GM12874 (cell line): ENCODE results near the gene CFAP46.

Experiments
- CTCF ChIP-seq: IDR thresholded peaks from 2 replicates; pipeline ENCODE4 v1.5.1; 2011; ENCODE audit warnings: low read depth, mild to moderate bottlenecking, control low read depth, low read length, moderate library complexity; ENCODE audit not compliant: insufficient read depth

Gene CFAP46

GRCh38 chr10:132948351-132948750 lies 6.0 kb upstream of the CFAP46 start:
- no peak for TF ChIP-seq CTCF

GRCh38 chr10:132947843-132948242 lies 5.5 kb upstream of the CFAP46 start:
- no peak for TF ChIP-seq CTCF

DNA sequence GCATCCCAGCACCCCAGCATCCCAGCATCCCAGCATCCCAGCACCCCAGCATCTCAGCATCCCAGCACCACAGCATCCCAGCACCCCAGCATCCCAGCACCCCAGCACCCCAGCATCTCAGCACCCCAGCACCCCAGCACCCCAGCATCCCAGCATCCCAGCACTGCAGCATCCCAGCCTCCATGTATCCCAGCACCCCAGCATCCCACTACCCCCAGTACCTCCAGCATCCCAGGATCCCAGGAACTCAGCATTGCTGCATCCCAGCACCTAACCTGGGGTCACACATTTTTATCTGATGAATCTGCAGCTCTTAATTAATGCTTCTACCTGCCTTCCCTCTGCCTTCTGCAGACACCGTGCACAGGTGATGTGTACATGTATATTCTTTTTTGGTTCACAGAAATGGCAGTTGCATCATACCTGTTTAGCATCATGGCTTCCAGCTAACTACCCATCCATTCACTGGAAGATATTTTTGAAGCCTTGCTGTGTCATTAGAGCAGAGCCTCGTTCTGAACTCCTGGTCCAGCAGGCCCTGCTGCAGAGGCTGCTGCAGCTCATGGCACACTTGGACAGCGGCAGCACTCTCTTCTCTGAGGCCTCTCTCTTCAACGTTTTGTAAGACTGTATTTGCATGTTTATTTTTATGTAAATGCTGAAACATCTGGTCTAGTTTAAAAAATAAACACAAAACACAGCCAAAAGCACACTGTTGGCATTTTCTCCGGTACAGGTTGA lies 4.6 kb upstream of the CFAP46 start:
- no peak for TF ChIP-seq CTCF

DNA sequence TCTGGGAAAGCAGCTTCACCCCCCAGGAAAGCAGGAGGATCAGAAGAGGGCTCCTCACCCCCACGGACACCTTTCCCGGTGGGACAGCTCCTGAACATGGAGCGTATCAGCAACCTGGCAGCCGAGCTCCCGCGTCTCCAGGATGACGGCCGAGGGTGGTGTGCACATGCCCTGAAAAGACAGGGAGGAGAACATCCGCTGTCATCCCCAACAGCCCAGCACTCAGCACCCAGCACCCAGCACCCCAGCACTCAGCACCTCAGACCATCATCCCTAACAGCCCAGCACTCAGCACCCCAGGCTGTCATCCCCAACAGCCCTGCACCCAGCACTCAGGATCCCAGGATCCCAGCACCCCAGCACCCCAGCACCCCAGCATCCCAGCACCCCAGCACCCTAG lies 3.9 kb upstream of the CFAP46 start:
- TF ChIP-seq CTCF, result no peak

DNA sequence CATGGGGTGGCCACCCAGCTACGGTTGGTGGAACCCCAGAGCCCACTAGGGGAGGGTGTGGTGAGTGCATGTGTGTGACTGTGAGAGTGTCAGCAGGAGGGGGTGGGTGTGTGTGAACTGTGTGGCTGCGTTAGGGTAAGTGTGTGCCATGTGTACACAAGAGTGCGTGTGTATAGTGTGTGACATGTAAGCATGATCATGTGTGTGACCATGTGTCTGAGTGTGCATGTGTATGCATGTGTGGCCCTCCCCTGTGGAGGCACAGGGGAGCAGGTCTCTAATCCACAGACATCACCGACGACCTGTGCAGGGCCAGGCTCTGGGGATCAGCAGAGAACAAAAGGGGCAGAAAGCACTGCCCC lies 3.5 kb upstream of the CFAP46 start:
- no peak for TF ChIP-seq CTCF

DNA sequence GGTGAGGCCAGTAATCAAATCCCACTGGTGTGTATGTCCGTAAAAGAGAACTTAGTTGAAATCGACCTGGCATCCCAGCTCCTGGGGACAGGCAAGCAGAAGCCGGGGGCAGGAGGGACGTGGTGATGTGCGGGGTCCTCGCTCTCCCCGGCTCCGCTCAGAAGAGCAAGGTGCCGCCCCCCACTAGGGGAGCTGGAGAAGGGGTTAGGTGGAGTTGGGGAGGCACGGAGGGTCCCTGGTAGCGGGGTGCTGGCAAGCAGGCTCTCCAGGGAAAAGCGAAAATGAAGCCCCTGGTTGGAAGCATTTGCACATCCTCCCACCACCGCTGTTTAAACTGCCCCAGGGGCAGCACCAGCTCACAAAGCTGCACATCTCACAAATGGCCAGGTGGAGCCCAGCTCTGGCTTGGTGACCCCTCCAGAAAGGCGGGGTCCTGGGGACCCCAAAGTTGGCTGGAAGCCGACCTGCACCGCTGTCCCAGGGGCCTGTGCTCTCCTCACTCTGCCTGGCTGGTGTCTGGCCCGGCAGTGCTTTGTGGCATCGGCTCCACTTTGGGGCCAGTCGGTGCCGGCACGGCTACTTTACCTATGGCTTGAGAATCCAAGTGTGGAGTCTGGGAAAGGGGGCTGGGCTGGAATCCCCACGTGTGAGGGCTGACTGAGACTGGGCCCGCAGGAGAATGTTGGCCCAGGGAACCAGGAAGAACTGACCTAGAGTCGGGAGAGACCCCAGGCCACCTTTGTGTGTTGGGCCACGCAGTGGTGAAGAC lies 2.9 kb upstream of the CFAP46 start:
- no peak for TF ChIP-seq CTCF

- no peak for TF ChIP-seq CTCF
These were observed 2.1 kb upstream of the CFAP46 start for GRCh38 chr10:132944510-132944909.
